HG02973 (cell line): ENCODE data around the gene SIGLEC11.

Source experiments
- ATAC-seq: cut with Tn5 transposase; IDR thresholded peaks from one replicate; pipeline ENCODE4 v1.9.1; 2021; ENCODE audit warnings: moderate library complexity; ENCODE audit not compliant: unreplicated experiment

SIGLEC11 gene

DNA sequence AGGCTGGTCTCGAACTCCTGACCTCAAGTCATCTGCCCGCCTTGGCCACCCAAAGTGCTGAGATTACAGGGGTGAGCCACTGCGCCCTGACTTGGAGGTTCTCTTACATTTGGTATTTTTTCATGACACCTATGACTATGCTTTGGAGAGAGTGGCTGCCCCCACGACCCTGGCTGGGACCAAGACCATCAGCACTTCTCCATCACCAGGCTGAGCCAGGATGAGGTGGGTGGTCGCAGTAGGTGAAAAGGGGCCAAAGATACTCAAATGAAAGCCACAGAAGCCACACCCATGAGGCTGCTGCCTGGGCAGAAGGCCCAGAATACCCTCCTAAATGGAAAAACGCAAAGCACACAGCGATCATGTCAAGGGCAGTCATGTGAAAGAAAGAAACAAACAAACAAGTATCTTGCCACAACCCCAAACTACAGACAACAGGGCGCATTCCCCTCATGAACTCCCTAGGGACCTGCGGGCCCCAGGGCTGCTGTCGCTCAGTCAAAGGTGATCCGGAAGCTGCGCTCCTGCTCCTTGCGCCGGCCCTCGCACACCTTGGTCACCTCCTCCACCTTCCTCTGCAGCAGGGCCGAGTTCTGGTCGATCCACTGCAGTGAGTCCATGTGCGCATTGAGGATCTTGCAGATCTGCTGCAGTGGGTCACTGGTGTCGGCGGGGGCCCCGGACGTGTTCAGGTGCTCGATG is 53.1 kb downstream of the SIGLEC11 start:
- no peak for ATAC-seq

DNA sequence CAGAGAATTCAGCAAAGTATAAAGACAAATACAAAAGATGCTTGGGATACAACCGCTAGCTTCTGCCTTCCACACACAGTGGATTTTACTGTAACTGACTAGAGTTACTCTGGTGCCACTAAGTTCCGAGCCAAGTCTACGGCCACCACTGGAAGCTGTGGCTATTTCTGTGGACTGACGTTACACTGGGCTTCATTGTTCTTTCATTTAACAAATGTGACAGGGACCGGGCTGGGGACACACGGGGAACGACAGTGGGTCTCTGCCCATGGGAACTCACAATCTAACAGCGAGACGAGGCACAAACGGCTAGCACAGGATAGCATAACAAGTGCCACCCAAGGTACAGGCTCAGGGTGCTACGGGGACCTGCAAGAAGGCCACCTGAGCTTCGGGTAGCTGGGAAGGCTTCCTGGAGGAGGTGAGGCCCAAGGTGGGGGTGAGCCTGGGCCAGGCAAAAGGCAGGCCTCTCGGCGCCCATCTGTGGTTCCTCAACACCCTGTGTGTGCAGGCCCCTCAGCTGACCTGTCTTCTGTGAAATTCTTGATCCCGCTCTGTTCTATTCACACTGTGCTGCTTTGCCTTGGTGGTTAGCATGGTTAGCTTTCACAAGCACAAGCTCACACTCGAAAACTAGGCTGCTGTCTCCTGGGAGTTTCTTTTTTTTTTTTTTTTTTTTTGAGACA is 54.0 kb downstream of the SIGLEC11 start:
- no peak for ATAC-seq

DNA sequence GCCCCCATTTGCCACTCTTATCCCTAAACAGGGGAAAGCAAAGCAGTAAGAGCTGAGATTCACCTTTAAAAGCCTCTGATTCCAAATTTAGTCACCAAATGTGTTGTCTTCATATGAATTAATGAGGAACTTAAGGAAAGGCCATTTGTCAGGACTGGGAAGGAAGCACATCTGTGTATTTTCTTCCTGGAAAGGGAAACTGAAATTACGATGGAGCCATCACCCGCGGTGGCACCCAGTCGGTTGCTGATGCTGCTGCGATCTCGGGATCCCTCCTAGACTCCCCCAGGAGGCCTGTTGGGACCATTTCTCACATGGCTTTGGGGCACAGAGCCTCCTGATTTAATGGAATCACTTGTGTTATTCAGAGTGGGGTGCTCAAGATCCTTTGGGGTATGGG is 56.8 kb downstream of the SIGLEC11 start:
- ATAC-seq = no peak
